Lower leg skin (tissue), 3 donors: ENCODE results near the gene MEIS3.

Source experiments
- CTCF ChIP-seq, 3 donors: fragments of 450-650 bp; IDR thresholded peaks; one replicate each; pipeline ENCODE4 v1.5.1; 2016; ENCODE audit warnings: antibody characterized with exemption in 3 of 3, mild to moderate bottlenecking in 3 of 3, moderate library complexity in 2 of 3
- POLR2A ChIP-seq, 2 donors: fragments of 450-650 bp; IDR thresholded peaks; one replicate each; pipeline ENCODE4 v1.6.1; 2016 to 2017; ENCODE audit warnings: antibody characterized with exemption in 2 of 2, mild to moderate bottlenecking in 1 of 2, moderate library complexity in 1 of 2

- TF ChIP-seq CTCF (IDR thresholded peaks at IDR 0.05) (peak in 1 of 3 donors; percentile 79), POLR2A (IDR thresholded peaks at IDR 0.05) (no peak)
Measured at GRCh38 chr19:47427241-47428176, 8.2 kb upstream of the MEIS3 start.
